HG02610 (cell line): ENCODE measurements around the gene CC2D2B.
"Not testable (repeated sequence)": the region's sequence is repeated elsewhere in the genome, so short reads cannot be mapped to it uniquely, and the experiment has no call there.

ENCODE experiments used
- ATAC-seq: cut with Tn5 transposase; IDR thresholded peaks from one replicate; pipeline ENCODE4 v1.9.1; 2021; ENCODE audit warnings: mild to moderate bottlenecking, moderate library complexity; ENCODE audit not compliant: unreplicated experiment

CC2D2B gene, protein sequence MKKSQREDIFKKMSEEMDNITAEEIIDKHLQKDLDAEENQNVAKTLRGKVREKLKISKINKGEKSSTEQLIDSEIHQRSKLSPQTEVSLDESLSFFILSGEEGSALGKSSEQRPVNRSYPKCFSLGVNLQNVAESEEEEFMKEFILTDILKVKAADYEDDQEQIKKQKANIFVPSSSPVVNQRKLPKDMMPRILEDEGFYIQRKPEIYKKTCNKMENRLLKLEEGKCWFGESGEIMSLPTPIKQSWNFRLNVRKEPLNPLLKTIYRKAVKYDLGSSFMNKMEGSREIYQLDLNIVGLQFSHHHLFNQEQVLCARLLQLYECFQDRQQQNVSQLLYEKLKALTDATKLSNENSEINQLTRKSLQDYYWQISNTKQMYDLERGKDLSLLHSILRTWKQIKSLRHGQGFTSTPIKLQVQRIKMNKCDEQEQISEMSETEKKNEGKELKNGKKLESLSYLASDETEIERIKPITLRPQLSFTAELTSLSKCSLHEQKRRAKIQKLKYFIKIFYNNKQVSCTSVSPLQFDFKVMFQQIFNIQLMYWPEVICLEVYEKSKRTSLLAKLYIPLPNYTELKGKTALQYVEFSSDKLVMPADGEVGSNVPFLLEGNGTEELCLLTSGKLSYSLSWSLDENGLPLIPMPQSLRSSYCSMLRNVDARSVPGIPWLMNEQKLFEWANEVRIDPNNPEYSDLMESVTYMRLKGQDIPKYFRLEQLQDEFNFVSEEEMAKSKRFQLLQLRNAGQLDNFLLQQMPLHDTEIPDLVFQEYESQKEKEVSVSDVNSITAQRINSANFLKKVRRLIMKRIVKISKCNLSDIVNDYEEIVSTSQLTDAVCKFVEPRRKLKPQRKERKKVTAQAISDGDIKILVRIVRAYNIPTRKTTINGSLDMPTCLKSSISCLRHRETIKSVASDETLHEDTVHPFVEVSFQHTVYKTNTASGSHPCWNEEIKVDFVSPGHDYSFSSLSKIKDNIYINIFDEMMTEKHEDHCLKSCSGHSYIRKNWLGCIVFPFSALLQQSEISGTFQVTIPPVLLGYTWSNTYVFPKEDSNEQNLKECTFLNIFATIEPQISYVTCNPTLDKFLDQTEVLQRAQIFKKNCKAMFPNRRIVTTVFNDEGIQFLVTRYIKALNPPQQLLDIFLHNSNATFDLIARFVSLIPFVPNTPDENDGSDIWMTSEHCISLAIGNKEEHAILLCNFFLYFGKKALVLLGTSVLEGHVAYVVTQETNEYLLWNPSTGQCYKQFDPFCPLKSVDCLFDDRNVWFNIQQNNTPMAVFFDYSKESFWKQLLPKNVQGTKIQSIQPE (N-terminal part only)

DNA sequence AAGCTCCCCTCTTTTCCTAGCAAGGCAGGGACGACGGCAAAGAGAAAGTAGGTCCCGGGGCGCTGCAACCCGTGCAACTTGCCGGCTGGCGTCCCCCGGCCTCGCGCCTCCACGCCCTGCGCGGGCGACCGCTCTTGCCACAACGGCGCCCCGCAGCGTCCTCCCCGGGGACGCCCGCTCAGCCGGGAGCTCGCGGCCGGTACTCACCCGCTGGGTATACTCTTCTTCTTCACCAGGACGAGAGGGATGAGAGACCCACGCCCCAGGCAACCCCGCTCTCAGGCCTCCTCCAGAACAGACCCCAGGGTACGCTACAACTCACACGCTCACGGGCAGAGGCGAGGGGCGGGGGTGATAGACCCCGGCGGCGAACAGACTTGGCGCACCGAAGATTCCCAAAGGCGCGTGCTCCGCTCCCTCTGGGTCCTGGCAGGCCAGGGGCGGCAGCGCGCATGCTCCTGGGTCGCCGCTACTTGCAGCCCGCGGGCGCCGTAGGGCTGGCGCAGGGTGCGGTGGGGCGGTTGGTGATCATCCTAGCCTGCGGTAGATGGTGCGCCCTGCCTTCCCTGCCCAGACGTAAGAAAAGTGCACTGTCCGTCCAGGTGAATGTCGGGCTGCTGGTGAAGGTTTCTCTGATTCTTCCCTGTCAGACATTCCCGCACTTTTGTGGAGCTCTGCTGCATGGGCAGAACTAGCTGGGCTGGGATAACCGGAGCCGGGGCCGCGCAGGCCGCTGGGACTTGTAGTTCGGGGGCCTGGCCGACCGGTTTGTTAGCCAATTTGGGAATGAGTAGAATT is at the start of gene CC2D2B:
TSS of gene CC2D2B (plus strand) at position 520 of the 798 bp plus-strand sequence. CDS start 3,349 bp downstream, outside the sequence.
- ATAC-seq, result peak; percentile 90

DNA sequence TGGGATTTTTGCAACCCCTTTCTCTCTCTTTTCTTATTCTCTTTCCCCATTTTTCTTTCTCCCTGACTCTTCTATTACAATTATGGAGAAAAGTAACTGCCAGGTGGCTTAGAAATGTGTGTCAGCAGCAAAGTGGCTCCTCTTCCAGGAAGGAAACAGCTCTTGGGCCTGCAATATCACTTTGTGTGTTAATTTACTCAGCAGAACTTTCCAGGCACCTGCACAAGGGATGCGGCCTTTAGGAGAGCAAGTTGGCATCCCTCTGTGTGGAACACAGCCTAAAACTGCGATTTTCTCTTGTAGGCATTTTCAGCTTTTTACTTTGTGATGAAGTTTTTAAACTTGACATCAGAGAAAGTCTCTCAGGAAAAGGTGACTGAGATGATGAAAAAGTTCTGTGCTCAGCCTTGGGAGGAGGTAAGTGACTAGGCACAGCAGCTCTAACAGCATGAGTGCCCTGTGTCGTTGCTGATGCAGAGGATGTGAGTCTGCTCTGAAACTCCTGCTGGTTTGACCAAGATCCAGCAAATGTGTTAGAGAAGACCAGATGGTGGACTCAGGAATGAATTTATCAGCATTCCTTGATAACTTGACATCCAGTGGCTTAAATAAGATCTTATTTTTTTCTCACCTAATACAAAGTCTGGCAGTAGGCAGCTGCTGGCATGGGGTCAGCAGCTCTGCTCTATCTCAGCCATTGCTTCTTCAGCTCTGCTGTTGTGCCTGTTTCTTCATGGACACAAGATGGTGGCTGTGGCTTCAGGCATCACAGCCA is 47.4 kb upstream of the CC2D2B start:
- ATAC-seq, result no peak

DNA sequence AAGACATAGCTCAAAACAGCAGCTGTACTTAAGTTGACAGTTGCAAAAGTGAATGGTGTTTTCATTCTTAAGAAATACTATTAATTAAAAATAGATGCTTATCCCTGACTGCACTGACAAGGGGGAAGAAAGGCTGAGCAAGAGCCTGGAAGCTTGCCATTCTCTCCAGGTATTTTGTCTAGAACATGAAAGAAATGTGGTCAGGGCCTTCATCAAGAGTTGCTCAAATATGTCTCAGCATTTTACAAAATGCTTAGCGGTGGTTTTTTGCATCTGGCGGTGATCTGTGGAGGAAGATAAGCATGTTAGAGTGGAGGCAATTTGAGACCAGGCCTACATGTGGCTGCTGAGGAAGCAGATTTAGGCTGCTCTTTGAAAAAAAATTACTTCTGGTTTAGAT is 46.4 kb upstream of the CC2D2B start:
- ATAC-seq, result no peak

DNA sequence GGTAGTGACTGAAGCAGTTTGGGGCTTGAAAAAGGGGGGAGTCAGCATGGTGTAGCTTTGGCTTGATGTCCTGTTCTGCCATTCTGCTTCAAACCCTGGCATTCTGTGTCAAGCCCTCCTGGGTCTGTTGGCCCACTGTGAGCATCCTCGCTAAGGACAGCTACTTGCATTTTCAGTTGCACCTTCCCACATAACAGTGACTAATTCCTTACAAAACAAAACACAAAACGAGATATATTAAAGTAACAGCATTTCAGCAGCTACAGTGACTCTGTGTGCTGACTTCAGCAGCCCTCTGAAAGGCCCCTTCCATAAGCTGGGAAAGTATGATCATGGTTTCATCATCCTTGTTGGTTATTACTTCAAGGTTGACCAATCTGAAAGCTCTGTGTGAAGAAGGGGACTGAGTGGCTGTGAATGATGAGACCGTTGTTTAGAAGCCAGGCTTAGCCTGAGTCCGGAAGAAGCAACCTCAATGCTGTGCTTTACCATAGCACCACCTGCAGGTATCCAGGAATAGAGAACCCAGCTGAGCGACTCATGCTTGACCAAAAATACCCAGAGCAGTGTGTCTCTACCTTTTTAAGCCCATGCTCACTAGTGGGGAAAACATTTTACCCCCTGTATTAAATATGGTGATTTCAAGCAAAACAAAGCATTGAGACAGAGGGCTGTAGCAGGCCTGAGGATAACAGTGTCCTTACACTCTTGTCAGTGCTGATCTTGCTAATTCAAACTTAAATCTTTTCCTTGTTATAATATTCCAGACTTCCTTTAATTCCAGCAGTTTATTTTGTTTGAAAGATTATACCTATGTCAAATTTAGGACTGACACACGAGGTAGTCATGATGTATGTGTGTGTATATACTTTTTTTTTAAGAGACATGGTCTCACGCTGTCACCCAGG is 42.6 kb upstream of the CC2D2B start:
- ATAC-seq, result peak; percentile 90

DNA sequence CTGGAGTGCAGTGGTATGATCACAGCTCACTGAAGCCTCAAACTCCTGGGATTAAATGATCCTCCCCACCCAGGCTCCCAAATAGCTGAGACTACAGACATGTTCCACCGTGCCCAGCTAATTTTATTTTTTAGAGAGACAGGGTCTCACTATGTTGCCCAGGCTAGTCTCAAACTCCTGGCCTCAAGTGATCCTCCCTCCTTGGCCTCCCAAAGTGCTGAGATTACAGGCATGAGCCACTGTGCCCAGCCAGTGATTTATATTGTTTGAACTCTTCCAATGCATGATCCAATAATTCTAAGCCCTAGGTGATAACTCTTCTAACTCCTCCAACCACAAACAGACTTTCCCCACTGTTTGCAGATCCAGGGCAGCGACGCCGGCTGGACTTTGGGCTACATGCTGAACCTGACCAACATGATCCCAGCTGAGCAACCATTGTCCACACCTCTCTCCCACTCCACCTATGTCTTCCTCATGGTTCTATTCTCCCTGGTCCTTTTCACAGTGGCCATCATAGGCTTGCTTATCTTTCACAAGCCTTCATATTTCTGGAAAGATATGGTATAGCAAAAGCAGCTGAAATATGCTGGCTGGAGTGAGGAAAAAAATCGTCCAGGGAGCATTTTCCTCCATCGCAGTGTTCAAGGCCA is 41.8 kb upstream of the CC2D2B start:
- no peak for ATAC-seq

DNA sequence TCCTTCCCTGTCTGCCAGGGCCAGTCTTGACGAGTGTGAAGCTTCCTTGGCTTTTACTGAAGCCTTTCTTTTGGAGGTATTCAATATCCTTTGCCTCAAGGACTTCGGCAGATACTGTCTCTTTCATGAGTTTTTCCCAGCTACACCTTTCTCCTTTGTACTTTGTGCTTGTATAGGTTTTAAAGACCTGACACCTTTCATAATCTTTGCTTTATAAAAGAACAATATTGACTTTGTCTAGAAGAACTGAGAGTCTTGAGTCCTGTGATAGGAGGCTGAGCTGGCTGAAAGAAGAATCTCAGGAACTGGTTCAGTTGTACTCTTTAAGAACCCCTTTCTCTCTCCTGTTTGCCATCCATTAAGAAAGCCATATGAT is 41.3 kb upstream of the CC2D2B start:
- ATAC-seq, result no peak

DNA sequence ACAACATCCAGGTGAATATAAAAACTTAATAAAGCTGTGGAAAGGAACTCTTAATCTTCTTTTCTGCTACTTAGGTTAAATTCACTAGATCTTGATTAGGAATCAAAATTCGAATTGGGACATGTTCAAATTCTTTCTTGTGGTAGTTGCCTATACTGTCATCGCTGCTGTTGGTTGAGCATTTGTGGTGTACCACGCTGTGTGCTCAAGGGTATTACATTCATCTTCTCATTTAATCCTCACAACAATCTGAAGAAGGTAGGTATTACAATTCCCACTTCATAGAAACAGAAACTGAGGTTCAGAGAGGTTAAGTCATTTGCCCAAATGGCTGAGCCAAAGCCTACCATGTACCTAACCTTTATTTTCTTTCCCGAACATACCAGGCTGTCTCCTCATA is 39.9 kb upstream of the CC2D2B start:
- ATAC-seq, result no peak

DNA sequence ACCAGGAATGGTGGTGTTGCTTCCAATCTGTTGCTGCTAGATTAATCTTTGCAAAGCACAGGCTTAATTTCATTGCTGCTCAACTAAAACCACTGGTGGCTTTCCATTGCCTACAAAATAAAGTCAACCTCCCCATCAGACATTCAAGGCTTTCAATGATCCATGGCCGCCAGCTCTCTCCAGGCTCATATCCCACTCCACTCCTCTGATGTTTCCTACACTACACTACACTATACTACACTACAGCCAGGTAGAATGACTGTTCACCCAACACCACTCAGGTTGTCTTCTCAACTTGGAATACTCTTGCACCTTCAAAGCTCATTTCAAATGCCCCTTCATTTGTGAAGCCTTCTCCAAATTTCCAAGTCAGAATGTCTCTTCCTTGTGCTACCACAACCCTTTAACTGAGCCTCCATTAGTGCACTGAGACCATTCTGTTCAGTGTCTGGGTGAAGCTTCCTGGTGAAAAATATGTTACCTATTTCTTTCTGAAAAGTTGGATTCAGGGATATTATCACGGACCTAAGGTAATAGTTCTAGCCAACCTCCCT is 35.5 kb upstream of the CC2D2B start:
- no peak for ATAC-seq

DNA sequence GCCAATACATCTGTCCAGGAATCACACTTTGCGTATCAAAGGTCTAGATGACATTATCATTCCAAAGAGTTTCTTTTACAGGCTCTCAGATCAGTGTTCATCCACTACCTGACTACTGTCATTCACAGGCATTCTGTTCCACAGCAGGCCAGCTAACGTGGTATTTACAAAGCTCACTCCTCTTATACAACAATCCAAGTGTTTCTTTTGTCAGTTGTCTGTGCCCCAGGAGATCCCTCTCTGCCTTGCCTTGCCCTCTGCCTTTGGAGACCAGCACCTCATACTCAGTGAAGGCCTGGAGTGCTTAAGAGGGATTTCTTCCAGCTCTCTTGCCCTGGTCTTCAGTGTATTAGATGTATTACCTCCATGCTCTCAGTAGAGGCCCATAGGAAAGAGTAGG is 34.6 kb upstream of the CC2D2B start:
- no peak for ATAC-seq

DNA sequence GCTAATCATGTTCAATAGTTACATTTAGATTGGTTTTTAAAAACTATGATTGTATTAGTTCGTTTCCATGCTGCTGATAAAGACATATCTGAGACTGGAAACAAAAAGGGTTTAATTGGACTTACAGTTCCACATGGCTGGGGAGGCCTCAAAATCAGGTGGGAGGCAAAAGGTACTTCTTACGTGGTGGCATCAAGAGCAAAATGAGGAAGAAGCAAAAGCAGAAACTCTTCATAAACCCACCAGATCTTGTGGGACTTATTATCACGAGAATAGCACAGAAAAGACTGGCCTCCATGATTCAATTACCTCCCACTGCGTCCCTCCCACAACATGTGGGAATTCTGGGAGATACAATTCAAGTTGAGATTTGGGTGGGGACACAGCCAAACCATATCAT is 34.1 kb upstream of the CC2D2B start:
- no peak for ATAC-seq

DNA sequence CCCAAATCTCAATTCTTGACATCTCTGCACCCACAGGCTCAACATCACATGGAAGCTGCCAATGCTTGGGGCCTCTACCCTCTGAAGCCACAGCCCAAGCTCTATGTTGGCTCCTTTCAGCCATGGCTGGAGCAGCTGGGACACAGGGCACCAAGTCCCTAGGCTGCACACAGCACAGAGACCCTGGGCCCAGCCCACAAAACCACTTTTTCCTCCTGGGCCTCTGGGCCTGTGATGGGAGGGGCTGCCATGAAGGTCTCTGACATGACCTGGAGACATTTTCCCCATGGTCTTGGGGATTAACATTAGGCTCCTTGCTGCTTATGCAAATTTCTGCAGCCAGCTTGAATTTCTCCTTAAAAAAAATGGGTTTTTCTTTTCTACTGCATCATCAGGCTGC is 33.0 kb upstream of the CC2D2B start:
- ATAC-seq, result not testable (repeated sequence)

DNA sequence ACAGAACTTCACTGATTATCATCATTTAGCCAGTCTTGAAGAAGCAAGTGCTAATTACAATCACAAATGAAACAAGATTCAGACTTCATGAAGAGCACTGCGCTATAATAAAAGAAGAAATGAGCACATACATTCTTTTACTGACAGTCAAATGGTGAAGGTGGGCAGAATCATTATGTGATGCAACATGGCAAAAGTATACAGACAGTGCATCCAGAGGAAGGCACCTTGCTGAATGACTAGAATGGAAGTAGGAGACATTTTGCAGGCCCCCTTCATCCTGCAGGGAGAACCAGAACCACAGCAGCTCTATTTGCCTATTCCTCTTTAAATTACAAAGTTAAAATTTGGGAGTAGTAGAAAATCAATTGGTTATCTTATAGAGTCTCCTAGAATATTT is 31.0 kb upstream of the CC2D2B start:
- no peak for ATAC-seq

DNA sequence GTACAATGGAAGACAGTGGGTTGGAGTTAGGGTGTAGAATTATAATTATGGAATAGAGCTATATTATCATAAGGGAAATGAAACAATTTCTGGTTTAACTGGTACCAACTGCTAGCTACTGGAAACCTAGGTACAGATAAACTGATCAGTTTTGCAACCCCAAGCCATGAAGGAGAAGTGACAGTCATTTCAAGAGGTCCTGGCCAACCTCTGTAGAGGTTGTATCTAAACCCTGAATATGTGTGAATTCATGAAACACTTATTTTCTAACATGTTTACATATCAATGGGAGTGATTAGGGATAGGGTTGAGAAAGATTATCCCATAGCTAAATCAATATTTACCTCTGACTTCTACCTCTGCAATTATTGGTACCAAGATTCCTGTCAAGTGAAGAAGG is 29.9 kb upstream of the CC2D2B start:
- ATAC-seq, result peak; percentile 71

DNA sequence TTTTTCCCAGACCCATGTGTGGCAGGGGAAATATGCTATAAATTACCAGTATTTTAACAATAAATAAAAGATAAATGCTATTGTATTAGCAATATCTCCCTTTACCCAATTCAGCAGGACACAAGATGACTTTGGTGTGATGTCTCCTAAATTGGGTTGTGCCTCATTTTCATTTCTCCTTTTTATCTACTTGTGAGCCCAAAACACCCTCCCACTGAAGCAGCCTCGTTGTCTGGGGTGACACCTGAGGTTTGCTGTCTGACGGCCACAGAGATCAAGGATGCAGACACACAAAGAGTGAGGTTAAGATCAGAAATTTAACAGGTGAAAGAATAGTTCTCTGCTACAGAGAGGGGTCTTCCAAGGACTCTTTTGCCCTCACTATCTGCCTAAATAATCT is 27.1 kb upstream of the CC2D2B start:
- peak; percentile 57 for ATAC-seq

DNA sequence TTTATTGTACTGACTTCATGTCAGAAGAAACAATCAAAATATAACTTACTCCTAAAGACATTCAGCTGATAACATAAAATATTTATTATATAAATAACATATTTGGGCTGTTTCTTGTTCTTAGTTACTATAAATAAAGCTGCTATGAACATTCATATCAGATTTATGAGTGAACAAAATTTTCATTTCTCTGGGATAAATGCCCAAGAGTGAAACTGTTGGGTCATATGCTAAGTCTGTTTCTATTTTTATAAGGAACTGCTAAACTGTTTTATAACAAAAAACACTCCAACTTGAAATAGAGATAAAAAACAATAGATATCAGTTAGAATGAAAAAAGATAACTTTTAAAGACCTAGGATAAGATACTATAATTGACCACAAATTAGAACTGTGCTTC is 26.5 kb upstream of the CC2D2B start:
- no peak for ATAC-seq

DNA sequence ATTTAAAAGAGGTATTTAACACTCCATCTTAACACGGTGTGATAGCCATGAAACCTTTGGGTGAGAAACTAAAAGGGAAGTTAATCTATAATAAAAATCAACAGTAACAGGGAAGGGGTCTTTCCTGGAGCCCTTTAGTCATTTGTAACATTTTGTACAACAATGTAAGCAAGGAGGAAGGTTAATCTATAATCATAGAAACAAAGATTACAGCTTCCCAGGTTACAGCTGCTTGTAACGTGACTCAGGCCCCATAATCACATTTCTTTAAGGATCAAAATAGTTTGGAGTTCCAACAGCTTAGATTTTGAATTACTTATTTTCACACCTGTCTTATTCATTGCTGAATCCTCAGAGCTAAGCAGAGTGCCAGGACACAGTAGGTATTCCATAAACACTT is 17.9 kb upstream of the CC2D2B start:
- no peak for ATAC-seq

DNA sequence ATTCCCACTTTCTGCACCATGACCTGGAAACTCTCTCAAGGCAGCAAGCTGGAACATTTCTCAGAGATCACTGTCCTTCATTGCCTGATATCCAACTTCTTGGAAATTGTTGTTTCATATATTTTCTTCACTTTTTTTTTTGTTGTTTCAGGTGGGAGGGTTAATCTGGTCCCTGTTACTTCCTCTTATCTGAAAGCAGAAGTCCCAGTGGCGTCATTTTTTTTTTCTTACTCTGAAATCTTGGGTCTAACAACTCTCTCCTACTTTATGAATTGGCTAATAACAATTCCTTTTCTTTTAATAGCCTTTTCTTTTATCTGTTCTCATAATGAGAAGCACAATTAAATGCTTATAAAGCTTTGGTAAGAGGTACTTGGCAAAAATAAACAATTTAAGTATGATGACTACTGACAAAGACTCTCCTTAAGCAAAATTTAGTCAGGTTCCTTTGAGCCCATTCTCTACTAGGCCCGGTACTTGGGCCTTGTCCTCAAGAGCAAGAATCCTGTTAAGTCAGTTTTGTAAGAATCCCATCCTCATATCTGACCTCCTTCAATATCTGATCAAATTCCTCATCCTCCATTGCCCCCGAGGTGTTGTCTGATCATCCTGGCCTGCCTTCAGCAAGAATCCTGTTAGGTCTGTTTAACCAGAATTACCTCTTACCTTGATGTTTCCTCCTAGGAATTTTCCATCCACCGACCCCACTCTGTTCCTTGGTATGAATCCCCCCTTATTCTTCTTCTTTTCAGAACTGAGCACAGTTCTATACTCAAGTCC is 11.5 kb upstream of the CC2D2B start:
- no peak for ATAC-seq
